GM13977 (cell line): ENCODE measurements around the gene UBR4.

ENCODE experiments used
- DNase-seq: peaks from one replicate; pipeline ENCODE4 v3.0.0; 2012; ENCODE audit warnings: low spot score
- CTCF ChIP-seq: IDR thresholded peaks from 2 replicates; pipeline ENCODE4 v1.5.1; 2012; ENCODE audit warnings: mild to moderate bottlenecking, control low read depth; ENCODE audit not compliant: insufficient read depth; ENCODE audit errors: extremely low read depth, missing control alignments
- in situ Hi-C: fragments of 300-500 bp; cut with MboI; formaldehyde crosslinking; loops from one replicate; pipeline ENCODE4 v1.12.0; 2022; ENCODE audit warnings: low sequenced_read_pairs, low pct_unique_long_range_greater_than_20kb, mixed read lengths, inconsistent platforms; ENCODE audit not compliant: unreplicated experiment

Gene UBR4

GRCh38 chr1:19121192-19121591 lies 88.9 kb downstream of the UBR4 start:
- TF ChIP-seq CTCF: no peak
- in situ Hi-C loops: no loop called here
- no peak for DNase-seq

GRCh38 chr1:19120070-19120469 lies 90.0 kb downstream of the UBR4 start:
- no peak for TF ChIP-seq CTCF
- in situ Hi-C loops: no loop called here
- DNase-seq: no peak

- no peak for DNase-seq
- in situ Hi-C loops: no loop called here
- no peak for TF ChIP-seq CTCF
Observed at GRCh38 chr1:19115082-19115808, 94.8 kb downstream of the UBR4 start.

GRCh38 chr1:19113697-19114092 lies 96.4 kb downstream of the UBR4 start:
- TF ChIP-seq CTCF: peak; percentile 59
- DNase-seq: peak; percentile 39
- in situ Hi-C loops: no loop called here

- in situ Hi-C loops: no loop called here
- no peak for DNase-seq
- no peak for TF ChIP-seq CTCF
Observed at GRCh38 chr1:19112891-19113696, 97.0 kb downstream of the UBR4 start.

- in situ Hi-C loops: no loop called here
- no peak for DNase-seq
- no peak for TF ChIP-seq CTCF
Observed at GRCh38 chr1:19110257-19110927, 99.7 kb downstream of the UBR4 start.
